ENCODE data around the gene RNF182. TPM values are rescaled to one million over a fixed set of nuclear protein-coding genes. Genes with fewer than 3 reads are reported as not detected.

RNF182 gene
- total and polyA plus RNA-seq, 9 of the 15 experiments (the other 6 are each of a cell fraction or from before 2014, with no cell fraction given), result 12.8 to 22.8 (median 17.5) TPM

DNA sequence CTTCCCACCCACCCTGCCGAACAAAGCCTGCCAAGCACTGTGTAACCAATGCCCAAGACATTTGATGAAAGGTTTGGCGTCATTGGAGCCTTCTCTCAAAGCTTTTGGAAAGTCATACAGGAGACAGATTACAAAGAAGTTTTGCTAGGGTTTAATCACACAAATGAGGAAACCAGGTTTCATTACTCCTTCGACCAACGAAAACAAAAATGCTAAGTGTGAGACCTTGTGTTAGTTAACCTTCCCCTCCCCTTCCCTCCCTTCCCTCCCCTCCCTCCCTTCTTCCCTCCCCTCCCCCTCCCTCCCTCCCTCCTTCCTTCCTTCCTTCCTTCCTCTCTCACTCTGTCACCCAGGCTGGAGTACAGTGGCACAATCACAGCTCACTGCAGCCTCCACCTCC is 96.7 kb downstream of the RNF182 start (continued):
- TF ChIP-seq, protein P1, sequence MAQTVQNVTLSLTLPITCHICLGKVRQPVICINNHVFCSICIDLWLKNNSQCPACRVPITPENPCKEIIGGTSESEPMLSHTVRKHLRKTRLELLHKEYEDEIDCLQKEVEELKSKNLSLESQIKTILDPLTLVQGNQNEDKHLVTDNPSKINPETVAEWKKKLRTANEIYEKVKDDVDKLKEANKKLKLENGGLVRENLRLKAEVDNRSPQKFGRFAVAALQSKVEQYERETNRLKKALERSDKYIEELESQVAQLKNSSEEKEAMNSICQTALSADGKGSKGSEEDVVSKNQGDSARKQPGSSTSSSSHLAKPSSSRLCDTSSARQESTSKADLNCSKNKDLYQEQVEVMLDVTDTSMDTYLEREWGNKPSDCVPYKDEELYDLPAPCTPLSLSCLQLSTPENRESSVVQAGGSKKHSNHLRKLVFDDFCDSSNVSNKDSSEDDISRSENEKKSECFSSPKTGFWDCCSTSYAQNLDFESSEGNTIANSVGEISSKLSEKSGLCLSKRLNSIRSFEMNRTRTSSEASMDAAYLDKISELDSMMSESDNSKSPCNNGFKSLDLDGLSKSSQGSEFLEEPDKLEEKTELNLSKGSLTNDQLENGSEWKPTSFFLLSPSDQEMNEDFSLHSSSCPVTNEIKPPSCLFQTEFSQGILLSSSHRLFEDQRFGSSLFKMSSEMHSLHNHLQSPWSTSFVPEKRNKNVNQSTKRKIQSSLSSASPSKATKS (CRISPR knock-in tag; IDR thresholded peaks at IDR 0.05), result no peak
- no peak for TF ChIP-seq FOSL1 (tag; conservative IDR thresholded peaks at IDR 0.05)
- TF ChIP-seq, protein P2, sequence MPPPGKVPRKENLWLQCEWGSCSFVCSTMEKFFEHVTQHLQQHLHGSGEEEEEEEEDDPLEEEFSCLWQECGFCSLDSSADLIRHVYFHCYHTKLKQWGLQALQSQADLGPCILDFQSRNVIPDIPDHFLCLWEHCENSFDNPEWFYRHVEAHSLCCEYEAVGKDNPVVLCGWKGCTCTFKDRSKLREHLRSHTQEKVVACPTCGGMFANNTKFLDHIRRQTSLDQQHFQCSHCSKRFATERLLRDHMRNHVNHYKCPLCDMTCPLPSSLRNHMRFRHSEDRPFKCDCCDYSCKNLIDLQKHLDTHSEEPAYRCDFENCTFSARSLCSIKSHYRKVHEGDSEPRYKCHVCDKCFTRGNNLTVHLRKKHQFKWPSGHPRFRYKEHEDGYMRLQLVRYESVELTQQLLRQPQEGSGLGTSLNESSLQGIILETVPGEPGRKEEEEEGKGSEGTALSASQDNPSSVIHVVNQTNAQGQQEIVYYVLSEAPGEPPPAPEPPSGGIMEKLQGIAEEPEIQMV (tag; conservative IDR thresholded peaks at IDR 0.05; ENCODE audit: low read depth), result no peak
- TF ChIP-seq HNRNPK (IDR thresholded peaks at IDR 0.05; ENCODE audit: low read depth, low read length, poor library complexity, severe bottlenecking), result peak; percentile 67
- TF ChIP-seq, protein P3, sequence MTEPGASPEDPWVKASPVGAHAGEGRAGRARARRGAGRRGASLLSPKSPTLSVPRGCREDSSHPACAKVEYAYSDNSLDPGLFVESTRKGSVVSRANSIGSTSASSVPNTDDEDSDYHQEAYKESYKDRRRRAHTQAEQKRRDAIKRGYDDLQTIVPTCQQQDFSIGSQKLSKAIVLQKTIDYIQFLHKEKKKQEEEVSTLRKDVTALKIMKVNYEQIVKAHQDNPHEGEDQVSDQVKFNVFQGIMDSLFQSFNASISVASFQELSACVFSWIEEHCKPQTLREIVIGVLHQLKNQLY (CRISPR knock-in tag; conservative IDR thresholded peaks at IDR 0.05), result no peak
- TF ChIP-seq ELF4 (CRISPR knock-in tag; IDR thresholded peaks at IDR 0.05), result no peak
- TF ChIP-seq POLR2A (conservative IDR thresholded peaks at IDR 0.05), result no peak
